Glomerular visceral epithelial cell (primary cell): ENCODE results near the gene TULP4.
A peak's percentile ranks its signal among the peaks of the same experiment; 100 is the strongest.
"Not testable (repeated sequence)": the region's sequence is repeated elsewhere in the genome, so short reads cannot be mapped to it uniquely, and the experiment has no call there.

ENCODE experiments used
- DNase-seq: peaks from one replicate; pipeline ENCODE4 v3.0.0-alpha.2; 2016; ENCODE audit errors: extremely low spot score

The TULP4 gene

GRCh38 chr6:158529629-158530028 is 217.4 kb downstream of the TULP4 start:
- no peak for DNase-seq

GRCh38 chr6:158531566-158531965 is 219.3 kb downstream of the TULP4 start:
- DNase-seq = no peak

- no peak for DNase-seq
Observed at GRCh38 chr6:158531970-158532369, 219.7 kb downstream of the TULP4 start.

- peak; percentile 80 for DNase-seq
Observed at GRCh38 chr6:158536084-158536890, 224.0 kb downstream of the TULP4 start.

- peak; percentile 49 for DNase-seq
Observed at GRCh38 chr6:158536891-158537798, 224.9 kb downstream of the TULP4 start.

GRCh38 chr6:158538741-158539140 is 226.5 kb downstream of the TULP4 start:
- DNase-seq = no peak

- no peak for DNase-seq
Observed at GRCh38 chr6:158539413-158539812, 227.1 kb downstream of the TULP4 start.

GRCh38 chr6:158539881-158540280 is 227.6 kb downstream of the TULP4 start:
- DNase-seq = no peak

GRCh38 chr6:158543606-158544185 is 231.4 kb downstream of the TULP4 start:
- no peak for DNase-seq

- no peak for DNase-seq
Observed at GRCh38 chr6:158544428-158544827, 232.2 kb downstream of the TULP4 start.

GRCh38 chr6:158545043-158545966 is 233.0 kb downstream of the TULP4 start:
- no peak for DNase-seq

GRCh38 chr6:158548418-158549161 is 236.3 kb downstream of the TULP4 start:
- no peak for DNase-seq

- DNase-seq = no peak
Observed at GRCh38 chr6:158552055-158552795, 240.0 kb downstream of the TULP4 start.

- no peak for DNase-seq
Observed at GRCh38 chr6:158552796-158553138, 240.5 kb downstream of the TULP4 start.

- DNase-seq = no peak
Observed at GRCh38 chr6:158554611-158555361, 242.5 kb downstream of the TULP4 start.

- no peak for DNase-seq
Observed at GRCh38 chr6:158556113-158556512, 243.8 kb downstream of the TULP4 start.

- not testable (repeated sequence) for DNase-seq
Observed at GRCh38 chr6:158557110-158557509, 244.8 kb downstream of the TULP4 start.

GRCh38 chr6:158557927-158558326 is 245.7 kb downstream of the TULP4 start:
- no peak for DNase-seq
